Measurements from ENCODE around the gene MRPS27.

The MRPS27 gene

DNA sequence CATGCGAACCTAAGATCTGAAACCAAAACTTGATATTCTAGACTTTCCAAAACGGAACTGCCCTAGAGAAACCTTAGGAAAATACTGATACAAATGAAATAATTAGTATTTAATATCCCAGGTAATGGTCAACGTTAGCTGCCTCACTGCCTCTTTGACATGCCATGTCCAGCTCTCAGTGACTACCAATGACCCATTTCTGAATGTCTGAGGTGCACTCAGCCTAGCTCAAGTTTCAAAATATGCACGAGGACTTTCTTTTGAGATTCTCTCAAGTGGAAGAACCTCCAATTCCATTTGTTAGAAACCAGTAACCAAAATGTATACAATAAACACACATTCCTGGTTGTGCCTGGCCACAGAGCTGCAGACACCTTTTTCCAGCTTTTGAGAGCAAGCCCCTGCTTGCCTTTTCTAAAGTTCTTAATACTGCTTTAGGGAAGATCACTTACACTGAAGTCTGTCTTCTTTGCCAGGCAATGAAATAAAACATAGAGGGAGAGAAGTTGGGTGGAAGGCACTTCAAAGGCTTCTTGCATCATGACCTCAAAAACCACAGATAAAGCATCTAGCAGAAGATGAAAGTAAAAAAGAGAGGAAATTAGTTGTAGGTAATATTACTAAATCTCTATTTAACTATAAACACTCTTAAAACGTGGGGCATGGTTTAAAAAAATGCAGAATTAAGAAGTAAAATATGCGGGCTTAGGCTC, 87.9 kb downstream of the MRPS27 start:
- DNase-seq (ENCODE audit: low spot score): peak; percentile 38

- no peak for DNase-seq (ENCODE audit: low spot score)
These were observed 91.1 kb downstream of the MRPS27 start for GRCh38 chr5:72228960-72229359.

DNA sequence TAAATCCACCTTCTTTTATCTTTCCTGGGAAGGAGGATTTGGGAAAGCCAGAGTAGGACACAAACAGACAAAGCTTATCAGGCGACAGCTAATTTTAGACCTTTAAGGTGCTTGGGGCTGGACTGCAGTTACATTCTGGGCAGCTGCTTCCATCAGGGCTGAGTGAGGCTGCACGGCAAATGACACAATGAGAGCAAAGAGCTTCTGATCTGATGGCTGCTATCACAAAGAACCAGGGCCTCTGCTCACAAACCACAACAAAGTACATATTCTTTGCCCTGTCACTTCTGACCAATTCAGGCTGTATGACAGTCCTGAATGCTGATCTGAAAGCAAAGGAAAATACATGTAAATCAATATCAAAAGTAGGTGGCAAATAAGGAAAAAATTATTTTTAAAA, 93.1 kb downstream of the MRPS27 start:
- no peak for DNase-seq (ENCODE audit: low spot score)

DNA sequence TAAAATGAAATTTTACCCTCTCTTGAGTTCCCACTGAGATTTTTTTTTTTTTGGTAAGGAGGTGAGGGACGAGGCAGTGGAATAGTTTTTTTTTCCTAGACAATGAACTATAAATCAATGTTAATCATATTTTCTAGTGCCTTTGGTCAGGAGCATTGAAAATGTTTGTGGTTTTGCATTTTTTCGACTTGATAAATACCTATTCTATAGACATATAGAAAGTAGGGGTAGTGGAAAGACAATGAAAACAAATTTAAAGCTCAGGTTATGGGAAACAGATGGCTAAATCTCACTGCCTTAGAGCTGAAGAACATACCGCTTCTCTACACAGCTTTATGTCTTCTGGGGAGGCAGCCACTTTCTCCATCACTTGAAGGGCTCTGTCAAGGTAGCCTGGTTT, 94.3 kb downstream of the MRPS27 start:
- DNase-seq (ENCODE audit: low spot score): no peak

- DNase-seq (ENCODE audit: low spot score): no peak
These were observed 95.0 kb downstream of the MRPS27 start for GRCh38 chr5:72224946-72225463.

GRCh38 chr5:72223371-72223770, 96.7 kb downstream of the MRPS27 start:
- no peak for DNase-seq (ENCODE audit: low spot score)

- DNase-seq (ENCODE audit: low spot score): no peak
These were observed 97.5 kb downstream of the MRPS27 start for GRCh38 chr5:72222521-72222920.

DNA sequence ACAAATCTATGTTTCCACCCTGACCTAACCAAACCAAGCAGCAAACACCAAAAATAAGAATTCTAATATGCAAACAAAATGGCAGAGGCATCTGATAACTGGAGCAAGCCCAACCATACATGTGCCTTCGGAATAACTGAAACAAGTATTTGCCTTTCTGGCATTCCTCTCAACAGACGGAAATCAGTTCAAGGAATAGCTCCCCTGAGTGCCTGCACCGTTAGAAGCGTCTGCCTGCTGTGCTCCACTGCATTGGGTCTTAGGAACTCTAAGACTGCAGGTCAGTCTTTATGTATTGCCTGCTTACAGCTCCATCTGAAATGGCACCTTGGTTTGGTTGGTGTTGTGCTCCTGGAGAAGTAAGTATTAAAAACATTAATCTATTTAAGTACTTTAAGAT, 98.5 kb downstream of the MRPS27 start:
- no peak for DNase-seq (ENCODE audit: low spot score)

DNA sequence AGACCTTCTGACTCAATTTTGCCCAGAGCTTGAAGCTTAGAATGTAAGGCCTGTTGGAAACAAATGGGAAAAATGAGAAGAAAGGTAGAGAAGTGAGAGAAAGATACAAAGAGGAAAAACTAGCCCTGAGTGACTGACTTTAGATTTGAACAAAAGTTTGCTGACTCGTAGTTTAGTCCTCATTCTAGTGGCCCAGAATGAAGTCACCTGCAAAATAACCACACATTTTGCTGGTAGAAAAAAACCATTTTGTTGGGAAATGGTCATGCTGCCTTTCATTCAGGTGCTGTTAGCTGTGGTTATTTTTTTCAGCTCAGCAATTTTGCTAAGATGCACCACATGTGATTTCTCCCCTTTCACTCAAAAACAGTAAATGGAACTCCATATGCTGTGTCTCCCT, 98.9 kb downstream of the MRPS27 start:
- no peak for DNase-seq (ENCODE audit: low spot score)

- DNase-seq (ENCODE audit: low spot score): no peak
These were observed 103.3 kb downstream of the MRPS27 start for GRCh38 chr5:72216756-72217155.

DNA sequence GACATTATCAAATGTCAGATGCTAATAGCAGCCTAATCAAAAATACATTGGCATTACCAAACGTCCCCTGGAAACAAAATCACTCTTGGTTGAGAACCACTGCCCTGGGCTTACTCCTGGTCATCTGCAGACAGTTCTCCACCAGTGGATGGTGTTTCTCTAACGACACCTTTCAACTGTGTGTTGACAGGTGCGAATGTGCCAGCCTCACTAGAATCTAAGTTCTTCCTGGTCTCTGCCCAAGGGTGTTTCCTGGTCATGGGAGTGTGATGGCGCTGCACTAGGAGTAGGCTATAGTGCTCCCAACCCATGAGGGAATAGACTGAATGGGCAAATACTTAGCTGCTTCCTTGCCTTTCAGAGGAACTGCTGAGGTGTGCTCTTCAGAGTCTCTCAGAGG, 105.9 kb downstream of the MRPS27 start:
- no peak for DNase-seq (ENCODE audit: low spot score)

DNA sequence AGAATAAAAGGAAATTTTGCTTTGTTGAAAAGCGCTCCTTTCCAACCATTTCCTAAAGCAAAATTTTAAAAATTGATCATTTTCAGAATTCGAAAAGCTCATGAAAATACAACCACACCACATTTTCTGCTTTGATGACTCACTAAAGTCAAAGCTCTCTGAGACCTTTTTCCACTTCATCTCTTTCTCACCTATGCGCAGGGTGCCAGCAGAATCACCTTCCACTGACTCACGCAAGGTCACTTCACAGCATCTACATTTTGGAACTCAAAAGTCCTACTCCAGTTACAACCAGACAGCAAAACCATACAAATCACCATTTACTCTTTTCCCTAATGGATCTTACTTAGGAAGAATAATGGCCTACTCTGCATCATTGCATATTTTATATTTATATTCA, 106.6 kb downstream of the MRPS27 start:
- no peak for DNase-seq (ENCODE audit: low spot score)

DNA sequence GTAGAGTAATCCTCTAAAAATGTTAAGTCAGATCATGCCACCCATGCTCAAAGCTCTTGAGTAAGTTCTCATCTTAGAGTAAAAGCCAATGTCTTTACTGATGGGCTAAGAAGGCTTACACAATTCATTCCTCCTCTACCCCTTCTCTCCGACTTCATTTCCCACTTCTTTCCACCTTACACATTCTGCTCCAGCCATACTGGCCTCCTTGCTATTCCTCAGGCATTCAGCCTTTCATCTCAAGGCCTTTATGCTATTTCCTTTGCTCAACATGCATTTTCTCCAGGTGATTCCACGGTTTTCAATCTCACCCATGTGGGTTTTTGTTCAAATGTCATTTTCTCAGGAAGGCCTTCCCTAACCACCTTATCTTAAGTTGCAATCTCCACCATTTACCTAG, 107.9 kb downstream of the MRPS27 start:
- no peak for DNase-seq (ENCODE audit: low spot score)

DNA sequence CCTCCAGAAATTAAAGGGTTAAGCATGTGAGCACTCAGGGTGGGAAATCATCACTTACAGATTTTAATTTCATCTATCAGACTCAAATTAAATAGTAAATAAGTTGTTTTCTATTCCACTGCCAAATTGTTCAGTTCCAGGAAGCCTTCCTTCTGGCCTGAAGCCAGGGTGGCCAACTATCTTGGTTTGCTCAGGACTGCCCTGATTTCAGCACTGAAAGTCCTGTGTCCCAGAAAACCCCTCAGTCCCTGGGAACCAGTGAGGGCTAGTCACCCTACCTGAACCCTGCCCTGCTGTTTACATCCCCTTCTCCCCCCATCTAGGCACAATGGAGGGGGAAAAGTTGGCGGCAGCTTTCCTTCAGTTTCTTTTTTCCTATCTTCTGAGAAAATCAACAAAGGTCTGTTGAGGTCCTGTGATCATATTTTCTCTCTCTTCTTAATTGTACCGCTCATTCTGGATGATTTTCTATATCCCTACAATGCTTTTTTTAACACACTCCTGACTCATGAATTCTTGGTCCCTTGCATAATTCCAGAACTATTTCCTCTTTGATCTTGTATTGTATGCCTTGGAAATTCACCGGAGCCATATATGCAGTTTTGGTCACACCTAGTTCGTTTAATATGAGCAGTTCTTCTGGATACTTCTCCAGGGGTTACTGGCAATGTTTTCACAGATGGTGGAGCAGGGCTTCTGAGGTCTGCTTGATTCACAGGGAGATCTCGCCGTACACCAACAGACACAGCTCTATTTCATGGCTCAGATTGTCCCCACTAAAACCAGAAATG, 109.0 kb downstream of the MRPS27 start:
- DNase-seq (ENCODE audit: low spot score): peak; percentile 12

DNA sequence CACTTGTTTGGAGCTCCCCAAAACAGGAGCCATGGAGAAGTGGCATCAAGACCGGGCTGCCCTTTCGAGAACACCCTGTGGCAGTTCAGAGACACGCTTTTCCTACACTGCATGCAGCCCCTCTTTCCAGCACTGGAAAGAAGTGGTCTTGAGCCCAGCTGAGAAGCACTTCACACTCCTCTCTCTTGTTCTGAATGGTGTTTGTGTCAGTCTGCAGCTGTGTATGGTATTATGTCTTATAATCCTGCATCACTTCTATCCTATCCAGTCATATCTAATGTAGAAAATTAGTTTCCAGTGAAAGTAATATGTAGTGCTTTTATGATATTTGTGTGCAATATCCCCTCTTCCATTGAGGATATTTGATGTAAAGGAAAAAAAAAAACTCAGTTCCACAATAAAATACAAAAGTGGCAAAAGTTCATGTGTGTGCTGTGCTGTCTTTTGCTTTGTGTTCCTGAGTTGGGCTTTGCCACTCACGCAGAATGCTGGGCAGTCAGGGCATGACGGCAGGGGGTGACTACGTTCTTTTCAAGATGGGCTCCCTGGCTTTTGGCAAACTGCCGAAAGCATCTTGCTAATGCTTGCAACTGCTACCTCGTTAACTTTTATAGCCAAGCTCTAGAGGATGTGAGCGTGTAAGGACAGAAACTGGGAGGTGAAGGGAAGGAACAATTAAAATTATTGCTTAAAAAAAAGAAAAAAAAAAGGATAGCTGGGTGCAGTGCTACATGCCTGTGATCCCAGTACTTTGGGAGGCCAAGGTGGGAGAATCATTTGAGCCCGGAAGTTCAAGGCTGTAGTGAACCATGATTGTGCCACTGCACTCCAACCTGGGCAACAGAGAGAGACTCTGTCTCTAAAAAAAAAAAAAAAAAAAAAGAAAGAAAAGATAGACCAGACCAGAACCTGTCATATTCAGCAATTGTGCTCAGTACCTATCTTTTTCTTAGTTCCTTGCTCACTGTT, 110.6 kb downstream of the MRPS27 start:
- DNase-seq (ENCODE audit: low spot score): no peak

DNA sequence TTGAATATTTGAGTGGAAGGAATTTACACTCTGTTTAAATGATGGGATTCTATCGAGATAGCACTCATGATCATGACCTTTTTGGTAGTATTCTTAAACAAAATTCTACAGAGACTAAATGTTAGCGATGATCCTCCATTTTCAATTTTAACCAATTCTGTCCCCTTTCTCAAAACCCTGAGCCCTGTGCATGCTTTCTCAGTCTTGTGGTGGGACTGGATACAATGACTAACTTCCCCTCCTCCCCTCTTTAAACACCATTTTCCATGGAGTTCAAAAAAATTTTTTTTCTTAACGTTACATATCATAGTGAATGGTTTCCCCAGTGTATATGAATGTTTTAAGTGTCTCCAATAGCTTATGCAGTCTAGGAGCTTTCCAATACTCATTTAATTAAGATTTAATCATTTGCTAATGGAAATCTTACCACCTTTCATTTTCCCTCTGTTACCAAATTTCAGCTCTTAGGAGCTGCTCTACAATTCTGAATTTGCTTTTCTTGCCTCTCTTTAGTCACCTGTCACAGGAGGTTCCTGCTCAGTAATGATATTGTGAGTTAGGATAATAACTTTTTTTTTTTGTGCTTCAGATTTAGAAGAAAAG, 111.6 kb downstream of the MRPS27 start:
- DNase-seq (ENCODE audit: low spot score): no peak

DNA sequence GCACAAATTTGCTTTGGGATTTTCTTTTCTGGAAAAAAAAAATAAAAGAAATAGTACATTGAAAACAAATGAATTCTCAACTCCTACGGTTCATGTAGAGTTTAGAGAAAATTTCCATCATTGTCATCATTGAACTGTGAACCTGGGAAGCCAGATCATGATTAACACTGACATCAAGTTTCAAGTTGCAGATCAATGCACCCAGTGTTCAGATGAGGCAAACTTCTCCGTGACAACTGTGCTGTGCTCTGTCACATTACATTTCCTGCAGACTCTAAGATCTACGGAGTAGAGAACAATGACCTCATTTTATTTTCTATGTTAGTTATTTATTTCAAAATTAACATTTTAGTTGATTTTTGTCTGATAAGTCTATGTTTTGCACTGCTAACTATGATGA, 113.0 kb downstream of the MRPS27 start:
- DNase-seq (ENCODE audit: low spot score): no peak

- DNase-seq (ENCODE audit: low spot score): no peak
These were observed 113.9 kb downstream of the MRPS27 start for GRCh38 chr5:72206160-72206559.

- DNase-seq (ENCODE audit: low spot score): no peak
These were observed 114.5 kb downstream of the MRPS27 start for GRCh38 chr5:72205431-72206009.

DNA sequence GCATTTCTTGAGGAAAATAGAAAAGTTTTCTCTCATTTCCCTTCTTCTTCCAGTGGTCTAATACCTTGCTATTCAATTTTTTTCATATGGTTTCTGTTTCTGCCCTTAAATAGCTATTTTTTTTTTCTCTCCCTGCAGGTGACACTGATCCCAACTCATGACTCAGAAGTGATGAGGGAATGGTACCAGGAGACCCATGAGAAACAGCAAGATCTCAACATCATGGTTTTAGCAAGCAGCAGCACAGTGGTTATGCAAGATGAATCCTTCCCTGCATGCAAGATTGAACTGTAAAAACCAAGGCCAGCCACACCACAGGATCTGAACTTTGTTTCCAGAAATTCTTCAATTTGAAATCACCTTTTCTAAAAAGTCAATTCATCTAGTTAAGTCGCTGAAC, 115.1 kb downstream of the MRPS27 start:
- DNase-seq (ENCODE audit: low spot score): no peak

GRCh38 chr5:72203251-72203845, 116.7 kb downstream of the MRPS27 start:
- no peak for DNase-seq (ENCODE audit: low spot score)
